Testis (tissue), 2 donors: ENCODE measurements around the gene OR13J1.

Source experiments
- POLR2A ChIP-seq: fragments of 450-650 bp; IDR thresholded peaks from one replicate; pipeline ENCODE4 v1.6.1; 2017; ENCODE audit warnings: antibody characterized with exemption, mild to moderate bottlenecking, moderate library complexity
- TF ChIP-seq, protein P1 (sequence below), 3 experiments: fragments of 450-650 bp in 2 of 3; fragments of 200-600 bp in 1 of 3; sonication (generic) in 1 of 3; IDR thresholded peaks; one replicate each; pipeline ENCODE4 v1.5.1; 2016 to 2019; ENCODE audit warnings: antibody characterized with exemption in 3 of 3, mild to moderate bottlenecking in 2 of 3, moderate library complexity in 1 of 3

GRCh38 chr9:35898337-35898736, 28.1 kb upstream of the OR13J1 start:
- TF ChIP-seq, protein P1, sequence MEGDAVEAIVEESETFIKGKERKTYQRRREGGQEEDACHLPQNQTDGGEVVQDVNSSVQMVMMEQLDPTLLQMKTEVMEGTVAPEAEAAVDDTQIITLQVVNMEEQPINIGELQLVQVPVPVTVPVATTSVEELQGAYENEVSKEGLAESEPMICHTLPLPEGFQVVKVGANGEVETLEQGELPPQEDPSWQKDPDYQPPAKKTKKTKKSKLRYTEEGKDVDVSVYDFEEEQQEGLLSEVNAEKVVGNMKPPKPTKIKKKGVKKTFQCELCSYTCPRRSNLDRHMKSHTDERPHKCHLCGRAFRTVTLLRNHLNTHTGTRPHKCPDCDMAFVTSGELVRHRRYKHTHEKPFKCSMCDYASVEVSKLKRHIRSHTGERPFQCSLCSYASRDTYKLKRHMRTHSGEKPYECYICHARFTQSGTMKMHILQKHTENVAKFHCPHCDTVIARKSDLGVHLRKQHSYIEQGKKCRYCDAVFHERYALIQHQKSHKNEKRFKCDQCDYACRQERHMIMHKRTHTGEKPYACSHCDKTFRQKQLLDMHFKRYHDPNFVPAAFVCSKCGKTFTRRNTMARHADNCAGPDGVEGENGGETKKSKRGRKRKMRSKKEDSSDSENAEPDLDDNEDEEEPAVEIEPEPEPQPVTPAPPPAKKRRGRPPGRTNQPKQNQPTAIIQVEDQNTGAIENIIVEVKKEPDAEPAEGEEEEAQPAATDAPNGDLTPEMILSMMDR (IDR thresholded peaks at IDR 0.05), result no peak
- TF ChIP-seq POLR2A, result no peak
